ENCODE data around the gene TMEM17. TPM values are rescaled to one million over a fixed set of nuclear protein-coding genes. Genes with fewer than 3 reads are reported as not detected.

TMEM17 gene
- total RNA-seq, 1 donor from 2014 or later, result 0.23 TPM

GRCh38 chr2:62477573-62477972 lies 28.4 kb downstream of the TMEM17 start:
- Mint-ChIP-seq H3K4me3 (no peak overlapping the region), H3K4me1 (ENCODE audit: low read depth) (no peaks in the 10 kb centered on the region), H3K27ac (no peak overlapping the region), H3K27me3 (ENCODE audit: insufficient read depth) (peaks cover 17% of the 10 kb centered on the region), H3K36me3 (ENCODE audit: low read depth) (no peaks in the 10 kb centered on the region), H3K9me3 (no peaks in the 10 kb centered on the region)
- intact Hi-C loops (cut with micrococcal nuclease), result no loop called here
- no peak for DNase-seq (ENCODE audit: low spot score)

- Mint-ChIP-seq H3K9me3 (no peaks in the 10 kb centered on the region), H3K36me3 (ENCODE audit: low read depth) (no peaks in the 10 kb centered on the region), H3K27me3 (ENCODE audit: insufficient read depth) (peaks cover 13% of the 10 kb centered on the region), H3K4me1 (ENCODE audit: low read depth) (no peaks in the 10 kb centered on the region), H3K27ac (no peak overlapping the region), H3K4me3 (no peak overlapping the region)
- intact Hi-C loops (cut with micrococcal nuclease), result no loop called here
- no peak for DNase-seq (ENCODE audit: low spot score)
These were observed 30.6 kb downstream of the TMEM17 start for GRCh38 chr2:62475172-62476011.

DNA sequence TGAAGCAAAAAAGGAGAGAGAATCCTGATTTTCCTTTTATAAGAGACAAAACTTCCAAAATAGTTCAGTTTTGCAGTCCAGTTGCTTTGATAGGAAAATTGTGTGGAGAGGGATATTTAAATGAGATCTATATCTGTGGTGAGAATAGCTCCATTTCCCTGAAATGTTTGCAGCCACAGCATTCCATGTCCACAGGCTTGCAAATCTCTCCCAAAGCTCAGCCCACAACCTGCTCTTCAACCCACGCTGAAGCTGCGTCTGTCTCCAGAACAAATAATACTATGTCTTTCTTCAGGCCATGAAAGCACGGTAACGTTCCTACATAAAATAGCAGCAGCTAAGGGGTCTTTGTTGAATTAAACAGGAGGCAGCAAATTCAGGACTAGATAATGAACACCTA lies 31.8 kb downstream of the TMEM17 start:
- intact Hi-C loops (cut with micrococcal nuclease), result no loop called here
- Mint-ChIP-seq H3K36me3 (ENCODE audit: low read depth) (no peaks in the 10 kb centered on the region), H3K9me3 (no peaks in the 10 kb centered on the region), H3K27ac (no peak overlapping the region), H3K4me3 (no peak overlapping the region), H3K4me1 (ENCODE audit: low read depth) (no peaks in the 10 kb centered on the region), H3K27me3 (ENCODE audit: insufficient read depth) (peaks cover 8% of the 10 kb centered on the region)
- no peak for DNase-seq (ENCODE audit: low spot score)

- Mint-ChIP-seq H3K4me1 (ENCODE audit: low read depth) (no peaks in the 10 kb centered on the region), H3K27ac (no peak overlapping the region), H3K9me3 (no peaks in the 10 kb centered on the region), H3K27me3 (ENCODE audit: insufficient read depth) (peaks cover 8% of the 10 kb centered on the region), H3K4me3 (no peak overlapping the region), H3K36me3 (ENCODE audit: low read depth) (no peaks in the 10 kb centered on the region)
- DNase-seq (ENCODE audit: low spot score), result no peak
- intact Hi-C loops (cut with micrococcal nuclease), result no loop called here
These were observed 32.7 kb downstream of the TMEM17 start for GRCh38 chr2:62473246-62473827.

DNA sequence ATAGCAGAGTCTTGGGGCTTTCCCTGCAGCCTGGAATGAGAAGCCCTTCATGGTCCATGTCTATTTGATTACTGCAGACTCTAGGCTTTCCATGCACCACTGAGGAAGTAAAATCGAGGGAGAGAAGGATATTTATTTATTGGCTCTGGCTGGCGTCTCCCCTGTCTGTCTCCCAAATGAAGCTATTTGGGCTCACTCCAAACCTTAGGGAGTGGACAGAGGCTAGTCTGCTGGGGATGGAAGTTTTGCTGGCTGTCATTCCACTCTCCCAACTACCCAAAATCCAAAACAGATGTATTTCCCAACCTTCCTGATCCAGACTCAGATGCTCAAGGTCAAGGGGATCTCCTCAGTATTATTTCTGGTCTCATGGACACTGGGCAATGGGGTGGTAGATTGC lies 33.7 kb downstream of the TMEM17 start:
- Mint-ChIP-seq H3K27me3 (ENCODE audit: insufficient read depth) (peaks cover 7% of the 10 kb centered on the region), H3K27ac (no peak overlapping the region), H3K36me3 (ENCODE audit: low read depth) (no peaks in the 10 kb centered on the region), H3K4me1 (ENCODE audit: low read depth) (no peaks in the 10 kb centered on the region), H3K9me3 (no peaks in the 10 kb centered on the region), H3K4me3 (no peak overlapping the region)
- intact Hi-C loops (cut with micrococcal nuclease), result no loop called here
- no peak for DNase-seq (ENCODE audit: low spot score)

DNA sequence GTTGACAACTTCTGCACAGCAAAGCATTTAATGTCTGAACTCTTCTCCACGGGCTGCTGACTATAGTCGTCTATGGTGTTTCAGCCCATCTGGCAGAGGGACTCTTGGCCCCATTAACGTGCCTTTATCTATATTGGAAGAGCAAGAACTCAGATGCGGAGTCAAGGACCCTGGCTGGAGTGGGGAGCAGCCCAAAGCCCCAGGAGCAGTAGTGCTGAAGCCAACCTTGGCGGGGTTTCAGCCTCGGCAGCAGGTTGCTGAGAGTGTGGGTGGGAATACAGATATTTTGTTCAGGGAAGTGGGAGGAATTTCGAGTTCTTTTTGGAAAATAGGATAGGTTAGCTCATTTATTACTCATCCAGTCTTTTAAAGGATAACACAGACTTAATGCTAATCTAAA lies 34.2 kb downstream of the TMEM17 start:
- intact Hi-C loops (cut with micrococcal nuclease), result no loop called here
- H3K27ac Mint-ChIP-seq, result no peak overlapping the region
- H3K4me3 Mint-ChIP-seq, result no peak overlapping the region
- no peak for DNase-seq (ENCODE audit: low spot score)
- H3K36me3 Mint-ChIP-seq (ENCODE audit: low read depth), result no peaks in the 10 kb centered on the region
- H3K9me3 Mint-ChIP-seq, result no peaks in the 10 kb centered on the region
- H3K27me3 Mint-ChIP-seq (ENCODE audit: insufficient read depth), result peaks cover 6% of the 10 kb centered on the region
- no peaks in the 10 kb centered on the region for H3K4me1 Mint-ChIP-seq (ENCODE audit: low read depth)

- no peak for DNase-seq (ENCODE audit: low spot score)
- Mint-ChIP-seq H3K4me1 (ENCODE audit: low read depth) (no peaks in the 10 kb centered on the region), H3K9me3 (no peaks in the 10 kb centered on the region), H3K36me3 (ENCODE audit: low read depth) (no peaks in the 10 kb centered on the region), H3K27ac (no peak overlapping the region), H3K27me3 (ENCODE audit: insufficient read depth) (peaks cover 6% of the 10 kb centered on the region), H3K4me3 (no peak overlapping the region)
- intact Hi-C loops (cut with micrococcal nuclease), result no loop called here
These were observed 34.6 kb downstream of the TMEM17 start for GRCh38 chr2:62471404-62471803.

GRCh38 chr2:62469548-62469947 lies 36.4 kb downstream of the TMEM17 start:
- intact Hi-C loops (cut with micrococcal nuclease), result no loop called here
- H3K27me3 Mint-ChIP-seq (ENCODE audit: insufficient read depth), result peaks cover 3% of the 10 kb centered on the region
- no peaks in the 10 kb centered on the region for H3K9me3 Mint-ChIP-seq
- no peak overlapping the region for H3K27ac Mint-ChIP-seq
- no peaks in the 10 kb centered on the region for H3K36me3 Mint-ChIP-seq (ENCODE audit: low read depth)
- no peak for DNase-seq (ENCODE audit: low spot score)
- no peaks in the 10 kb centered on the region for H3K4me1 Mint-ChIP-seq (ENCODE audit: low read depth)
- H3K4me3 Mint-ChIP-seq, result no peak overlapping the region

- H3K4me3 Mint-ChIP-seq, result no peak overlapping the region
- H3K27ac Mint-ChIP-seq, result no peak overlapping the region
- intact Hi-C loops (cut with micrococcal nuclease), result no loop called here
- DNase-seq (ENCODE audit: low spot score), result no peak
- no peaks in the 10 kb centered on the region for H3K36me3 Mint-ChIP-seq (ENCODE audit: low read depth)
- peaks cover 3% of the 10 kb centered on the region for H3K27me3 Mint-ChIP-seq (ENCODE audit: insufficient read depth)
- H3K4me1 Mint-ChIP-seq (ENCODE audit: low read depth), result no peaks in the 10 kb centered on the region
- no peaks in the 10 kb centered on the region for H3K9me3 Mint-ChIP-seq
These were observed 36.9 kb downstream of the TMEM17 start for GRCh38 chr2:62469114-62469513.

GRCh38 chr2:62467475-62468321 lies 38.3 kb downstream of the TMEM17 start:
- no peak for DNase-seq (ENCODE audit: low spot score)
- Mint-ChIP-seq H3K27ac (no peak overlapping the region), H3K36me3 (ENCODE audit: low read depth) (no peaks in the 10 kb centered on the region), H3K27me3 (ENCODE audit: insufficient read depth) (peaks cover 2% of the 10 kb centered on the region), H3K4me3 (no peak overlapping the region), H3K9me3 (no peaks in the 10 kb centered on the region), H3K4me1 (ENCODE audit: low read depth) (no peaks in the 10 kb centered on the region)
- intact Hi-C loops (cut with micrococcal nuclease), result no loop called here

DNA sequence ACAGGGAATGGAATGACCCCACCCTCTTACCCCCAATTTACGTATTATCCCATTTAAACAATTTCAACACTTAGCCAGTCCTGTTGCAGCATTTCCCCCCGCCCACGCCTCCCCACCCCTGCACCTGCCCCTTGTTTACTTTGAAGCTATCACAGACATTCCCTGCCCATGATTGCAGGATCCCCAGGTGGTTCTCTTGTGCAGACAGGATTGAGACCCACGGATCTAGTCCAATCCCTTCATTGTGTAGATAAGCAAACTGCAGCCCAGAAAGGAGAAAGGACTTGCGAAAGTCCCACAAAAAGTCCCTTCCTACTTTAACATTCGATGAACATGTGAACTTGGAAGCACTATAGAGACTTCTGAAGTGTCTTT lies 38.9 kb downstream of the TMEM17 start:
- Mint-ChIP-seq H3K4me3 (no peak overlapping the region), H3K36me3 (ENCODE audit: low read depth) (no peaks in the 10 kb centered on the region), H3K4me1 (ENCODE audit: low read depth) (no peaks in the 10 kb centered on the region), H3K9me3 (no peaks in the 10 kb centered on the region), H3K27ac (no peak overlapping the region), H3K27me3 (ENCODE audit: insufficient read depth) (no peaks in the 10 kb centered on the region)
- intact Hi-C loops (cut with micrococcal nuclease), result no loop called here
- no peak for DNase-seq (ENCODE audit: low spot score)

GRCh38 chr2:62466503-62466854 lies 39.5 kb downstream of the TMEM17 start:
- H3K9me3 Mint-ChIP-seq, result no peaks in the 10 kb centered on the region
- DNase-seq (ENCODE audit: low spot score), result no peak
- no peaks in the 10 kb centered on the region for H3K36me3 Mint-ChIP-seq (ENCODE audit: low read depth)
- intact Hi-C loops (cut with micrococcal nuclease), result no loop called here
- no peaks in the 10 kb centered on the region for H3K27me3 Mint-ChIP-seq (ENCODE audit: insufficient read depth)
- H3K4me1 Mint-ChIP-seq (ENCODE audit: low read depth), result no peaks in the 10 kb centered on the region
- no peak overlapping the region for H3K27ac Mint-ChIP-seq
- H3K4me3 Mint-ChIP-seq, result no peak overlapping the region

Data from activated T-helper 1 cell treated with anti-CD3 and anti-CD28 coated beads, Interleukin-12 subunit alpha, Interleukin-12 subunit beta, Interleukin-2, Interleukin-4 antibody, amounts not matched to agents 30 ng/mL and 10 ng/mL and 1 ng/mL, durations not matched to agents 14 hours and 24 hours and 36 hours (primary cell).